HG03457 (cell line): Measurements from ENCODE around the gene PMEPA1.

ENCODE experiments used
- ATAC-seq: cut with Tn5 transposase; IDR thresholded peaks from one replicate; pipeline ENCODE4 v1.9.1; 2021; ENCODE audit warnings: moderate number of reproducible peaks; ENCODE audit not compliant: unreplicated experiment

Gene PMEPA1

DNA sequence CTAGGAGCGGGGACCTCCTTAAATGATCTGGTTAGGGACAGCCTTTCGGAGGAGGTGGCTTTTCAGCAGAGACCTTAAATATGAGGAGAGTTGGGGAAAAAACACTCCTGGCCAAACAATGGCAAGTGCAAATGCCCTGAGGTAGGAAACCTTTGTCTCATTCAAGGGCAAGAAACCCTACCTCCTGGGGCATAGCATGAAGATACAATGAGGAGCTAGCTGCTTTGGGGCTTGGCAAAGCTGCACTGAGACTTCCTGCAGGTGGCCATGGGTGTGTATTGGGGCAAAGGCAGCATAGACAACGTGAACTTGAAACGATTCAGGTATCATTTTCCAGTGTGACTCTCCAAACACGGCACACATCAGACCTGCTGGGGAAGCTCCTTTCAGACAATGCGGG, 30.7 kb downstream of the PMEPA1 start:
- ATAC-seq, result no peak

DNA sequence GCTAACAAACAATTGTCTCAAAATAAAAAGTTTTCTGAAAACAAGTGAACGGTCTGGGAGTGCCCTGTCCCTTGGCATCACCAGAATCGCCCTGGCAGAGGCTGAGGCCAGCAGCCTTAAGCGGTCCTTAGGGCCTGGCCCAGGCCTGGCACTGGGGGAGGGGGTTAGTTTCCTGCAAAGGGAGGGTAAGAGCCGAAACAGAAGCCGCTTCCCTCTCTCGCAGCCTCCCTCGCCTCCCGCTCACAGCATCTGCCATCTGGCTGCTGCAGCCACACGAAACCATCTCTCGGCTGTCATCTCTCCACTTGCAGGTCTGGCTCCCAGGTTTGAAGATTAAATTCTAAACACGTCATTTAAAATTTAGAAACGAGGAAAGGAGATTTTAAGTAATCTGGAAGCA, 31.5 kb downstream of the PMEPA1 start:
- no peak for ATAC-seq

DNA sequence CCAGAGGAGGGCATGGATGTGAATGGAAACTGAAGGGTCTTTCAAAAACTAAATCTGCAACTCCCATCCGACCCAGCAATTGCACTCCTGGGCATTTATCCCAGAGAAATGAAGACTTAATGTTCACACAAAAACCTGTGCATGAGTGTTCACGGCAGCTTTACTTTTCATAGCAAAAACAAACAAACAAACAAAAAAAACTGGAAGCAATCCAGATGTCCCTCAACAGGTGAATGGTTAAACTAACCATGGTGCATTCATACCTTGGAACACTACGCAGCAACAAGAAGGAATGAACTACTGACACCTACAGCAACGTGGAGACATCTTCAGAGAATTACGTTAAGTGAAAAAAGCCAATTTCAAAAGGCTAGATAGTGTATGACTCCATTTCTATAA, 32.2 kb downstream of the PMEPA1 start:
- no peak for ATAC-seq

DNA sequence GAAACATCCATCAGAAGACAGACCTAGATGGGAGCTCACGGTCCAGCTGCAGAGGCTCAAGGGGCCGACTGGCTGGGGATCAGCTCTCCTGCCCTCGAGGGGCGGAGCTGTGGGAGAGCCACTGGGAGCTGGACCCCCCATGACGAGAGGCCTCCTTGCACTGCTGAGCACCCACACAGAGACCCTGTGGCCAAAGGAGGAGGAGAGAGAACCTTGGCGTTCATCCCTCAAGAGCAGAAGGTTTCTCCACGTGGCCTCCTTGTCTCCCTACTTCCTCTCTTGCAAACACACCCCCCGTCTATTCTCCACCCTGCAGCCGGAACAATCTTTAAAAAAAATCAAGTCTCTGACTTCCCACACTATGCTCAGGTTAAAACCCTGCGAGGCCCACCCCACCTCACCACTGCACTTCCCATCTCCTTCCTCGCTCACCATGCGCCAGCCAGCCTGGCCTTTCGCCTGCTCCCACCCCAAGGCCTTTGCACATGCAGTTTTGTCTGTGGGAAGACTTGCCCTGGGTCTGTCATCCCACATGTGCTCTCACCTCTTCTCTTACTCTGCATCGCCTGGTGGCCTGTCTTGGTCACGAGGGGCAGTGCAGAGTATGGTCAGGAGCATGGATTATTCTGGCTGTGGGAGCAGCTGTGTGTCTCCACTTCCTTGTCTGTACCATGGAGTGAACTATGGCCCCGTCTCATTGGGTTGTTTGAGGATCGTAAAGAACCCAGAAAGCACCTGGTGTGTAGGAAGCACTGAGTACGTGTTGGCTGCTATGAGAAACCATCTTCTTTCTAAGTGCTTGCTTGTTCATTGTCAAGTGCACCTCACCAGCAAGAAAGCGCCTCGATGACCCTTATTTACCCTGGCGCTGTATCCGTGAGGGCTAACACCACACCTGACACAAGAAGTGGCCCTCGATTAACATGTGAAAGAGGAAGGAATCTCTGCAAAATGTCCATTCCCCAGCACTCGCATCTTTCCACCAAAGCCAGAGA, 32.9 kb downstream of the PMEPA1 start:
- no peak for ATAC-seq

DNA sequence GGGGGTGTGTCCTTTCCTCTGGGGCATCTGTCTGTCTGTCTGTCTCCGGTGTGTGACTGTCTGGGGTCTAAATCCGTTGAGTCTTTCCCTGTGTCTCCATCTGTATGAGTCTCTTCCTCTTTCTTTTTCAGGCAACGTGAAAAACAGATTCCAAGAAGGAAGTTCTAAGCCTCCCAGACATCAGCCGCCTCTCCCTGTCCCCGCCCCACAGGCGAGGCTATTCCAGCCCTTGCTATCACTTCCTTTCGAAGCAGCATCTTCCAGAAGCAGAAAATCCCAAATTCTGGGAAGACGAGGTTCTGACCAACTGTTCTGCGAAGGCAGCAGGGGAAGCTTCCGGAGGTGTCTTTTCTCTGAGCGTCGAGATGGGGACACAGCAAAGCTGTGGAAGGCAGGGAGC, 34.0 kb downstream of the PMEPA1 start:
- ATAC-seq, result no peak

DNA sequence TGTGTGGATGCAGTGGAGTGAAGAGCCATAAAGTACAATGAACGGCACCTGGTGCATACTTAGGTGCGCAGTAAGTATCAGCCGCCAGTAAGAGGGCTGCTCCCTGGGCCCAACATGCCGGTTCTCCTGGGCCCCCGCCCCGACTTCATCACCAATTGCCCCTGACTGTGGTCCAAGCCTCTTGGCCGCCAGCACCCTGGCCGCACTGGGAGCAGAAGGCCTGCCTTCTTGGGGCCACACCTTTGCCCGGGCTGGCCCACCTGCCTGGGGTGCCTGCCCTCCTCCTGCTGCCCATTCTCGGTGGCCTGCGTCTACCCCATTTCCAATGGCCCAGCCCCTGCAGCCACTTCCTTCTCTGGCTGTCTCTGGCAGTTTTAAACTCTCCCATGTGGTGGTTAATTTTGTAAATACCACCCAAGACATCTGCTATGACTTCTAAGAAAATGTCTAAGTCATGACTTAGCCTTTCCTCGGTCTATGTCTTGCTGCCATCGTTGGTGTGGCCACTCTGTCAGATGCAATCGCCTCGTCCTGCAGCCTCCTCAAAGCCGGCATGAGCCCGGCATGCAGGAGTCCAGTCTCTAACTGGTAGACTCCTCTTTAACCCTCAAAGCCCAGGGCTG, 36.8 kb downstream of the PMEPA1 start:
- ATAC-seq, result no peak

DNA sequence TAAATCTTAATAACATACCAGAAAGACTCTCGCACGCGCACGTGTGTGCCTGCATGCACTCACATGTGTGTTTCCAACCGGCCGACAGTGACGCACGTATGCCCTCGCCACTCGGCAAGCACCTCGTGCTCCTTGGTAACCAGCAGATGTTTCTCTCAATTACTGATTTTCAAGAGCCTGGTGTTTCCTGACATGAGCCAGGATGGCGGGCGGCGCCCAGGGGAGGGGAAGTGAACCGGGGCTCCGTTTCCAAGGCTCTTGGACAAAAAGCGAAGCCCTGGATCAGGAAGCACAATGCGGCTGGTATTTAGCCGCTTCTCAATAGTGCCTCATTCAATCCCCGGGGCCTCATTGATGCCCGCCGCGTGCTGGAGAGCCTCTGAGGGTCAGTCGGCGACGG, 37.7 kb downstream of the PMEPA1 start:
- no peak for ATAC-seq

DNA sequence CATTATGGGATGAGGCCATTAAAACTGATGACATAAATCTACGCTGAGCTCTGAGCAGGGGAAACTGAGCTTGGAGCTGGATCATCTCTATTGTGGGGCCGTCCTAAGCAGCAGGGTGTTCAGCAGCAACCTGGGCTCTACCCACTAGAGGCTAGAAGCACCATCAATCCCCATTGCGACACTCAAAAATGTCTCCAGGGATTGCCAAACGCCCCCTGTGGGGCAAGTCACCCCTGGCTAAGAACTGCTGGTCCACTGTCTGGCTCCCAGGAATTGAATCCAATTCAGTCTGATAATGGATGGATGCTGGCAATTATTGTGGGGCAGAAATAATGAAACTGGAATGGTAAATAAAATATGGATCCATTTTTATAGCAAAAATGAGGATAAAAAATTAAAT, 38.2 kb downstream of the PMEPA1 start:
- no peak for ATAC-seq

DNA sequence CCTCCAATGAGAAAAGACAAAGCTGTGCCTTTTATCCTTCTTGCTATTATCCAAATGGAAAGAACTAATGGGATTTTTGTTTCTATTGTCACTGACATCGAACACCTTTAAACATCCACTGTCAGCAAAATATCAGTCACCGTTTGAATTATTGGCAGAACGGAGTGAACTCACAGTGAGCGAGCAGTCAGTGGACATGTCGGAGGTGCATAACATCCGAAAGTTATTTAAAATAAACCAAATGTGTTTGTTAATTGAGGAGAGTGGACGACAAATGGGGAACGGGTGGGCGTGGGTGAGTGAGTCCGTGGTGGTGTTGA, 38.8 kb downstream of the PMEPA1 start:
- ATAC-seq, result no peak

DNA sequence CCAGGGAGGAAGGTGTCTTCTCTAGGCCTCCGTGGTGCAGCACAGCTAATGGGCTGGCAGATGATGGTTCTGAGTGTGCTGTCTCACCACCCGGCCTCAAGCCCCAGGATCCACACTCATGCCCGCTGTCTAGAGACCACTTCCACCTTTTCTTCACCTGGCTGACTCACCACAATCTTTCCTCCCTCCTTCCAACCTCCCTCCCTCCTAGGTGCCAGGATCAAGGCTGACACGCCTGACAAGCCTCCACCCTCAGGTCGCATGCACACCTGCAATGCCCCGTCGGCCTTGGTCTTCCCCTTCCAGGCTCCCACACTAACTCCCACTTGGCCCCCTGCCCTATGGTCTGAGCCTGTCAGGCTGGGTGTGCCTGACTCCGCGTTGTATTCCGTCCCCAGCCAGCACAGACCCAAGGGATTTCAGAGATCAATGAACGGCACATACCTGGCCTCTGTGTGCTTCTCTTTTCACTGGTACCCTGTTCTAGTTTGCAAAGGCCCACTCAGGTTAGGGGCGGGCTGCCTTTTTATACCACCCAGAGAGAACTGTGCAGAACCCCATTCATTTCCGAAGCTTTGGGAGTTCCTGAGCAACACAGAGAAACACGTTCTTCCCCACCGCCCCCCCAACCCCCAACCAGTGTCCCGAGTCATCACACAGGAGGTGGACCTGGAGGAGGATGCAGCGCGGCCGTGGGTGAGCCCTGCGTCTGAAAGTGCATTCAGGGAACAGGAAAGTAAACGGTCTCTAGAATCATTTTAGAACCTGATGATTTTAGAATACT, 39.3 kb downstream of the PMEPA1 start:
- no peak for ATAC-seq

DNA sequence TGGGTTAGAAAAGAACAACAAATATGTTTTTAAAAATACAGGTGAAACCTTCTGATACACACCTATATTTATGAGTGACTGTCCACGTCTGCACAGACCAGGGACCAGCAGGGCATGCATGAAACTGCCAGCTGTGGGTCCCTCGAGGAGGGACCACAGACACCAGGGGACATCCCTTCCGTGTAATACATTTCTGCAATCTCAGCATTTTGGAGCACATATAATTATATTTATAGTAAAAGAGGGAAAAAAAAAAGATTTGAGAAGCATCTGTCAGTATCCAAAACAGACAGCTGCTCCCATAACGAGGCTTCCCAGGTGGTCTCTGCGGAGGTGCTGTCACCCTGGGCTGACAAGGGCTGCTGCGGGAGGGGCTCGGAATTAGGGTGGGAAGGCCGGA, 40.2 kb downstream of the PMEPA1 start:
- no peak for ATAC-seq

DNA sequence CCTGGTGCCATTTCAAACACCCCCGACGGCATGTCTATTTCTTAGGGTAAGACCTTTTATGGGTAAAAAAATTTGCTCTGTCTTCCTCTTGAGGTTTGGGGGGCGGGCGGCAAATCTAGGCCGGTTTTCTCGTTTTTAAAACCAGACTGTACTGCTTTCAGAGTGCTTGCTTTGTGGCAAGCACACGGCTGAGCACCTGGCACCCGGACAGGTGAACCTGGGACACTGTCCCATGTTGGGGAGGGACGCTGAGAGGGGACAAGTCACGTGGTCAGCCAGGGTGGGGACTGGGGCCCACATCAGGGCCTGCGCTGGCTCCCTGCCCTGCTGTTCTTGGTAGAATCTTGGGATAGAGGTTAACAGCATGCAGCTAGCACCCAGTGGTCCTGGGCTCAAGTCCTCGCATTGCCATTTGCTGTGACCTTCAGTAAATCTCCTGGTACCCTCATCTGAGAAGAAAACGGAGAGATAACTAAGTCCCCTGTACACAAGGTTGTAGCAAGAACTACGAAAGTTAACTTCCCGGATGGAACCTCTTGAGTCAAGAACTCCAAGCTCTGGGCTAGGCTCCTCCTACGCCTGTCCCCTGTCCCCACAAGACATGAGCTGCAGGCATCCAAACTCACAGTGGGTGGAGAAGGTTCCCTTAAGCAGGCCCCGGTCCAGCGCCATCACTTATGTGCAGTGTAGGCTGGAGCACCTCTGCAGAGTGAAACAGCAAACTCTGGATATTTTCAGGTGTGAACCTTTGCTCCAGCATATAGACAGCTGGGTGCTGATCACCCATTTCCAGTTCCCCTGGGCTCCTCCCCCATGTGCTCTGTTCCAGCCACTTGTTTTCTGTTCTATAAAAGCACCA, 41.7 kb downstream of the PMEPA1 start:
- no peak for ATAC-seq

DNA sequence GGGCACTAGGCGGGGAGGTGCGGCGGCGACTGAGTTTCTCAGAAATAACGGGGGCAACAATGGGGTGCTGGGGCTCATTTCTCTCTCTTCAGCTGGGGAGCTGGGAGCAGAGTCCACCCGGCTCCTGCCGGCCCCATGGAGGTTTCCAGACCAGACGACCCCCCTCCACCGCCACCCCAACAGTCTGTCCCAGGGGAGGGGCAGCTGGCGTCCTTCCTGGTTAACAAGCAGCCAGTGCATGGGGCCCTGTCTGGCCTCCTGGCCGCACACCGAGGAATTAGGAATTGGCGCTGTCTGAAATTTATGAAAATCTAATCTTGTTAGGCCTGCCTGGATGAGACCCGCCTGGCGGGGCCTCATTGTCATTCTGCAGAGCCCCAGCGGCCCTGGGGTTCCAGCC, 42.4 kb downstream of the PMEPA1 start:
- no peak for ATAC-seq

DNA sequence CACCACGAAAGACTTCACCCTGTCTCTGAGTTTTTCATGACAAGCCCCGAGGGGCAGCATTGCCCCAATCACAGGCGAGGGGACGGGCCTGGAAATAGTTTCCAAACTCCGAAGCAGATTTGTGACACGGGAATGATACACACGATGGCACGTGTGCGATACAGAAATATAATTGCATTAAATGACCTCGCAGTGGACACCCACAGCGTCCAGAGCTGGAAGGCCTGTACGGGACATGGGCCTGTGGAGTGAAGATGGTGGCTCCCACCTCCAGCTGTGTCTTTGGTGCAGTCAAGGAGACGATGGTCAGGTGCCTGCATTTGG, 43.0 kb downstream of the PMEPA1 start:
- no peak for ATAC-seq

DNA sequence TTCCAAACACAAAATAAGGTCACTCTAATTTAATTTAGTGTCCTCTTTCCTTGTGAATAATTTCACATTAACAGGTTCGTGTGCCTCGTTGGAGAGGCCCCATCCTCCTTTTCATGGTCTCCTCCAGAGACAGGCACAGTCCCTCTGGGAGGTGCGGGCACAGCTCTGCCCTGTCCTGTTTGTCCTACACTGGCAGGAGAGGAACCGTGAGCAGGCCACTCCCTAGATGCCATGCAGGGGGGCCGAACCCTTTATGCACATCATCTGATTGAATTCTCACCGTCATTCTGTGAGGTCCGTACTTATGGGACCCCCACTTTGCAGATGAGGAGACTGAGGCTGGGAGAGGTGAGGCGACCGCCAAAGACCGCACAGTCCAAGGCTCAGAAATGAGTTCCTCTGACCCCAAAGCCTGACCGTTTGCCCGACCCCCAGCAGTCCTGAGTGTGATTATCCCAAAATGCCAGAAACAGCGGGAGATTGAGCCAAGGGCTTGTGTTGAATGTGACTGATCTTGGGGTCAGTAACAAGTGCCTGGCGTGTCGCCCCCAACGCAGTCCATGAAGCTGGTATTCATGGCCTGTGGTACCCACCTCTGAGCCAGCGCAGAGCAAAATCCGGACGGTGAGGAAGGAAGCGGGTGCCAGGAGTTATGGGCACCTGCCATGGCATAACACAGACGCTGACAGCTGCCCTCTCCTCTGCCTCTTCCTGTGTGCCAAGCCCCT, 43.5 kb downstream of the PMEPA1 start:
- ATAC-seq, result no peak

DNA sequence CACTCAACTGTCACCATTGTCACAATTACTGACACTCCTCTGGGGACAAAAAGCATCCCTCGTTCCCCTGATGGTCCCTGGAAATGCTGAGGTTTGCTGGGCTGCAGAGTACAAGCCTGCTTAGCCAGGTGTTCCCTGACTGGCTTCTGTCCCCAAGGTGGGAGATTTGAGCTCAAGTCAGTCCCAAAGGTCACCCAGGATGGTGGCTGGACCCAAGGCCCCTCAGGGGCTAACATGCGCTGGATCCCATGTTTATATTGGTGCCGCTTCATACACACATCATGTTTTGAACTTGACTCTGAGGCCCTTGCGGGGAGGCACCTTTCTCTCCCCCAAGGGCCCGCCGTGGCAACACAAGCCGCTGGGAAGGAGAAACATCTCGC, 44.2 kb downstream of the PMEPA1 start:
- no peak for ATAC-seq

DNA sequence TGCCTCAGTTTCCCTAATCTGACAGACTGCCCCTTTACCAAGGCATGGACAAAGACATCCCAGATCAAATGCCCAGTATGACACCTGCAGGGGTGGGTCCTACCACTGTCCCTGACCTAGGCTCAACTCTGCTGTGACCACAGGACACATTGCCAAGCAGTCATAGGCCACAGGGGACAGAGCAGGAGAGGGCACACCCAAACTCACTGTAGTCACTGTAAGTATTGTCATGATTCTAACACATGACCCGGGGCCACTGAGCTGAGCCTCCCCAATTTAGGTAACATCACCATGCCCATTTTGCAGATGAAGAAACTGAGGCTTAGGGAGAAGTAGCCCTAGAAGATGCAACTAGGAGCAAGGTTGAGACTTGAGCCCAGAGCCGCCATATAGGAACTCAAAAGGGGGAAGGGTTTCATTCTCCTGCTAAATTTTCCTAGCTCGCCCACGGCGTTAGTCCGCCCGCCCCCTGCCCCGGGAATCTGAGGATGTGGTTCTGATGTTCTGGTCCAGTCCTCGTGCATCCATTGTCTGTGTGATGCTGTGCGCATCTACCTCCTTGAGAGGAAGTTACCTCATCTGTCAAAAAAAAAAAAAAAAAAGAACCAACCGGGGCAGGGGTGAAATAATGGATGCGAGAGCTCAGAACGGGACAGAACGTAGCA, 44.8 kb downstream of the PMEPA1 start:
- ATAC-seq, result no peak

DNA sequence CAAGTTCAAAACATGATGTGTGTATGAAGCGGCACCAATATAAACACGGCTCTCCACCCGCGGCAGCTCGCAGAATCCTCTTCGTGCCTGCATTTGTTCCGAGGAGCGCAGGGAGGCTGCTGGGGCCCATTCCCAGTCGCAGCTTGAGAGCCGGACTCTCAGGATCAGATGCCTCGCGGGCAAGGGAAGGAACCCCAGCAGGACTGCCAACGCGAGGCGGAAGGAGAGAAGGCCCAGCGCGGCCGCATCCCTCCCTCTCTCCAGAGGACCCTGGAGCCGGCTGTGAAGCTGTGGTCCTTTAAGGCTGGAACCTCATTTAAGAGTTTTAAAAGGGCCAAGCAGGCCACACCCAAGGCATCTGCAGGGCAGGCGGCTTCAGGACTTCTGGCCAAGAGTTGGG, 45.3 kb downstream of the PMEPA1 start:
- no peak for ATAC-seq

DNA sequence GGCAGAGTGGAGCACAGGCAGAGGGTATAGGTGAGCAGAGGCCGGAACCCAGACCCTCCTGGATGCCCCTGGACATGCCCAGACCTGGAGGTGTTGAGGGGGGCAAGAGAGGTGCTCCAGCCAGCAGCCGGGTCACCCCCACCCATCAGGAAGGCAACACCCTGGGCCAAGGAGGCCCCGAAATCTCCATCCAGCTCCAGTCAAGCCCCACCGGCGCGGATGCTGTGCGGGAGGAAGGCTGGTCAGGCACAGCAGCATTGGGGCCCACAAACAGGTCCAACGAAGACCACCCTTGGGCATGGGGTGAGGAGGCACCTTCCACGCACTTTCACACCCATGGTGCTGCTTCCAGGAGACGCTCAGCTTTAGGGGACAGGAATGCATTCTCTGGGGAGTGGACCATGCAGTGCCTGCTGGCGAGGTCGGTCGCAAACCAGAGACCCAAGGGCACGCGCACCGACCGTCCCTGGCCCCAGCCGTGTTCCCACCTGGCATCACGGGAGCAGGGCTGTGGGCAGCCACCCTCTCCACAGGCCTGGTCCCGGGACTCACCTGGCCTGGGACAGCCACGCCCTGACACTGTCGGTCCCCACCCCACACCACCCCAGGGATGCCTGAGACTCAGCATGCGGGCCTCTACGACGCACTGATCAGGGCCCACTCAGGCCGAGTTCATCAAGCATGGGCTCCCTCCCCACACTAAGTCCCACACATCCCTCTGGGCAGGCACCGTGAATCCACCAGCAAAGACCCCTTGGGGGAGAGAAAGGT, 45.9 kb downstream of the PMEPA1 start:
- ATAC-seq, result no peak
